CD4-positive, alpha-beta T cell (primary cell): ENCODE results near the gene LAX1. TPM values are rescaled to one million over a fixed set of nuclear protein-coding genes. Genes with fewer than 3 reads are reported as not detected.

Experiments used
- ATAC-seq: fragments of 200-7000 bp; cut with Tn5 transposase; one replicate; pipeline ENCODE4 v1.10.0; 2022; ENCODE audit warnings: mild to moderate bottlenecking; ENCODE audit not compliant: poor library complexity
- CTCF ChIA-PET: fragments of 350-600 bp; sonication (Branson Sonifier 250); formaldehyde crosslinking; loops from one replicate; lab custom pipeline; 2021; ENCODE audit warnings: antibody characterized with exemption, inconsistent platforms; lab: Charles Lee
- POLR2A ChIA-PET: fragments of 350-600 bp; sonication (Branson Sonifier 250); formaldehyde crosslinking; loops from one replicate; lab custom pipeline; 2021; ENCODE audit warnings: antibody characterized with exemption, inconsistent platforms; lab: Charles Lee
- DNase-seq, 14 experiments: peaks; one replicate each; pipeline ENCODE4 v3.0.0-alpha.2; 2013 to 2020; ENCODE audit warnings: mixed read lengths in 2 of 14
- H3K27ac ChIP-seq, 2 donors: one replicate each; pipeline versions ENCODE4 v1.5.1 to v1.7.0; 2013; ENCODE audit warnings: low read length in 2 of 2, low read depth in 1 of 2, mild to moderate bottlenecking in 1 of 2
- H3K27me3 ChIP-seq, 2 experiments: 1 replicate in 1 of 2; 2 replicates in 1 of 2; pipeline versions ENCODE4 v1.6.1 to v1.7.0; 2013; ENCODE audit warnings: low read length in 2 of 2, control low read depth in 1 of 2, mild to moderate bottlenecking in 1 of 2, moderate library complexity in 1 of 2; ENCODE audit not compliant: insufficient read depth in 2 of 2, control insufficient read depth in 1 of 2
- H3K36me3 ChIP-seq: one replicate; pipeline ENCODE4 v1.6.1; 2013; ENCODE audit warnings: low read length, control low read depth; ENCODE audit not compliant: insufficient read depth
- H3K4me1 ChIP-seq: one replicate; pipeline ENCODE4 v1.6.1; 2013; ENCODE audit warnings: low read length, control low read depth; ENCODE audit not compliant: insufficient read depth
- H3K4me3 ChIP-seq: one replicate; pipeline ENCODE4 v1.5.1; 2013; ENCODE audit warnings: mild to moderate bottlenecking, low read length, moderate library complexity
- H3K9me3 ChIP-seq, 2 experiments: 1 replicate in 1 of 2; 2 replicates in 1 of 2; pipeline versions ENCODE4 v1.6.1 to v1.7.0; 2013; ENCODE audit warnings: low read length in 2 of 2, mild to moderate bottlenecking in 2 of 2, control low read depth in 1 of 2, moderate library complexity in 1 of 2; ENCODE audit not compliant: control insufficient read depth in 1 of 2, insufficient read depth in 1 of 2
- H3K27ac Mint-ChIP-seq: one replicate; pipeline ENCODE4 v1.8.0; 2020; ENCODE audit warnings: mixed read lengths
- H3K27me3 Mint-ChIP-seq: one replicate; pipeline ENCODE4 v1.8.0; 2021; ENCODE audit warnings: mixed read lengths
- H3K36me3 Mint-ChIP-seq: one replicate; pipeline ENCODE4 v1.8.0; 2021; ENCODE audit warnings: low read depth, mixed read lengths
- H3K4me1 Mint-ChIP-seq: one replicate; pipeline ENCODE4 v1.8.0; 2021; ENCODE audit warnings: low read depth, mixed read lengths
- H3K4me3 Mint-ChIP-seq: one replicate; pipeline ENCODE4 v1.8.0; 2020; ENCODE audit warnings: mild to moderate bottlenecking, mixed read lengths
- H3K9me3 Mint-ChIP-seq: one replicate; pipeline ENCODE4 v1.8.0; 2020; ENCODE audit warnings: mixed read lengths
- intact Hi-C, 2 experiments: fragments of 100-400 bp; cut with DNase I in 1 of 2; cut with micrococcal nuclease in 1 of 2; formaldehyde crosslinking; loops; one replicate each; pipeline versions ENCODE4 v1.15.1 to v1.9.0; 2023 to 2025; cut with DNase I, micrococcal nuclease
- total RNA-seq, 174 experiments: library from RNA in 2 of 174; stranded (reverse) in 2 of 174; gene quantifications; one replicate each; pipeline ENCODE4 v1.2.3 and lab custom pipeline; 2021 to 2026
- TF ChIP-seq, protein P1 (sequence below): fragments of 200-600 bp; IDR thresholded peaks from one replicate; pipeline ENCODE4 v1.8.0; 2022; ENCODE audit warnings: antibody characterized with exemption, mild to moderate bottlenecking

The LAX1 gene
- total RNA-seq, 2 experiments from 2014 or later, result 16.6 to 18.3 TPM

DNA sequence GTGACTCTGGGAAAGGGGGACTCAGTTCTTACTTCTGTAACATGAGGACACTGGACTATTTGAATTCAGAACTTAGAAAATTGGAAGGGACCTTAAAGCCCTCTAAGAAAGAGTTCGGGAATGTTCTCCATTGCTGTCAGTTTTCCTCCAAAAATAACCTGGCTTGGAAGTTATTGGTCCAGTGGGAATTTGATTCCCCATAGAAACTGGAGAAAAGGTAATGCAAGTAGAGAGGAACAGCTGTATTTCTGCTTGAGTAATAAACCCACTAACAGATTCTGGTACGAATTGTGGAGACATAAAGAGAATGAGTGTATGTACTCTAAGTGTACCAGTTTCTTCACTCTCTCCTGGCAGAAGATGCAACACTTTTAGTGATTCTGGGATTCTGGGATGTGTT is 32.2 kb downstream of the LAX1 start:
- no peaks in the 10 kb centered on the region for H3K27me3 Mint-ChIP-seq
- no peaks in the 10 kb centered on the region for H3K9me3 Mint-ChIP-seq
- Histone ChIP-seq H3K4me3 (no peak overlapping the region), H3K9me3 (no peaks in the 10 kb centered on the region), H3K36me3 (peaks cover 28% of the 10 kb centered on the region), H3K27me3 (no peaks in the 10 kb centered on the region), H3K4me1 (peaks cover 32% of the 10 kb centered on the region), H3K27ac (no peak overlapping the region)
- TF ChIP-seq, protein P1, sequence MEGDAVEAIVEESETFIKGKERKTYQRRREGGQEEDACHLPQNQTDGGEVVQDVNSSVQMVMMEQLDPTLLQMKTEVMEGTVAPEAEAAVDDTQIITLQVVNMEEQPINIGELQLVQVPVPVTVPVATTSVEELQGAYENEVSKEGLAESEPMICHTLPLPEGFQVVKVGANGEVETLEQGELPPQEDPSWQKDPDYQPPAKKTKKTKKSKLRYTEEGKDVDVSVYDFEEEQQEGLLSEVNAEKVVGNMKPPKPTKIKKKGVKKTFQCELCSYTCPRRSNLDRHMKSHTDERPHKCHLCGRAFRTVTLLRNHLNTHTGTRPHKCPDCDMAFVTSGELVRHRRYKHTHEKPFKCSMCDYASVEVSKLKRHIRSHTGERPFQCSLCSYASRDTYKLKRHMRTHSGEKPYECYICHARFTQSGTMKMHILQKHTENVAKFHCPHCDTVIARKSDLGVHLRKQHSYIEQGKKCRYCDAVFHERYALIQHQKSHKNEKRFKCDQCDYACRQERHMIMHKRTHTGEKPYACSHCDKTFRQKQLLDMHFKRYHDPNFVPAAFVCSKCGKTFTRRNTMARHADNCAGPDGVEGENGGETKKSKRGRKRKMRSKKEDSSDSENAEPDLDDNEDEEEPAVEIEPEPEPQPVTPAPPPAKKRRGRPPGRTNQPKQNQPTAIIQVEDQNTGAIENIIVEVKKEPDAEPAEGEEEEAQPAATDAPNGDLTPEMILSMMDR, result no peak
- ChIA-PET CTCF (no interaction called here), POLR2A (interaction anchor here (0.6 to 1.3 kb wide), 2 partner anchors 11 to 32 kb away, joined by 4 to 7 read pairs; partner anchors contain the start of gene LAX1)
- intact Hi-C loops, result loop anchor here (2.0 to 10.0 kb wide), 5 partner anchors 32 to 1452 kb away; partner anchors contain the start of genes LAX1 (in 1 of the 2), PPP1R12B (in 1 of the 2), RBBP5 (in 1 of the 2) and UBE2T (in 1 of the 2)
- ATAC-seq (no peak), DNase-seq (no peak)
- peaks cover 51% of the 10 kb centered on the region for H3K36me3 Mint-ChIP-seq
- peaks cover 72% of the 10 kb centered on the region for H3K4me1 Mint-ChIP-seq
- peak overlapping the region; percentile 86 for H3K27ac Mint-ChIP-seq
- peak overlapping the region; percentile 94 for H3K4me3 Mint-ChIP-seq

DNA sequence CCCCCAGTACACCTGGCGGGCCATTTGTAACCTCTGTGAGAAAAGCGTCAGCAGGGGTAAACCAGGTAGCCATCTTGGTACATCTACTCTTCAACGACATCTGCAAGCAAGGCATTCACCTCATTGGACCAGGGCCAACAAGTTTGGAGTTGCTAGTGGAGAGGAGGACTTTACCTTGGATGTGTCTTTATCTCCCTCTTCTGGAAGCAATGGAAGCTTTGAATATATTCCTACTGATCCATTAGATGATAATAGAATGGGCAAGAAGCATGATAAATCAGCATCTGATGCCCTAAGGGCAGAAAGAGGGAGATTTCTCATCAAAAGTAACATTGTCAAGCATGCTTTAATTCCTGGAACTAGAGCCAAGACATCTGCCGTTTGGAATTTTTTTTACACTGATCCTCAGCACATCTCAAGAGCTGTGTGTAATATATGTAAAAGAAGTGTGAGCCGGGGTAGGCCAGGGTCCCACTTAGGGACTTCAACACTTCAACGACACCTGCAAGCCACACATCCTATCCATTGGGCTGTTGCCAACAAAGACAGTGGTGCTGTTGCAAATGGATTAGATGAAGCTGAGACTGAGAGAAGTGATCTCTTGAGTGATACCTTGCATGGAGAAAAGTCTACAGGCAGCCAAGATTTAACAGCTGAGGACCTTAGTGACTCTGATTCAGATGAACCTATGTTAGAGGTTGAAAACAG is 33.1 kb downstream of the LAX1 start:
- H3K9me3 Mint-ChIP-seq, result no peaks in the 10 kb centered on the region
- no peak for ATAC-seq
- H3K36me3 Mint-ChIP-seq, result peaks cover 60% of the 10 kb centered on the region
- Histone ChIP-seq H3K9me3 (no peaks in the 10 kb centered on the region), H3K27me3 (no peaks in the 10 kb centered on the region), H3K27ac (no peak overlapping the region), H3K36me3 (peaks cover 32% of the 10 kb centered on the region), H3K4me1 (peaks cover 34% of the 10 kb centered on the region), H3K4me3 (no peak overlapping the region)
- peak overlapping the region; percentile 86 for H3K27ac Mint-ChIP-seq
- intact Hi-C loops, result loop anchor here (2.0 to 10.0 kb wide), 5 partner anchors 33 to 1453 kb away; partner anchors contain the start of genes LAX1 (in 1 of the 2), PPP1R12B (in 1 of the 2), RBBP5 (in 1 of the 2) and UBE2T (in 1 of the 2)
- TF ChIP-seq, protein P1, result no peak
- H3K4me3 Mint-ChIP-seq, result peak overlapping the region; percentile 94
- peak in 1 of 14 experiments; percentile 29 for DNase-seq
- ChIA-PET CTCF (interaction anchor here (0.6 kb wide), 1 partner anchor 599 kb away, joined by 3 read pairs; no protein-coding TSS in a partner anchor), POLR2A (no interaction called here)
- peaks cover 78% of the 10 kb centered on the region for H3K4me1 Mint-ChIP-seq
- H3K27me3 Mint-ChIP-seq, result no peaks in the 10 kb centered on the region

- intact Hi-C loops, result loop anchor here (5.0 to 10.0 kb wide), 4 partner anchors 54 to 1454 kb away; partner anchors contain the start of genes PPP1R12B (in 1 of the 2), RBBP5 (in 1 of the 2) and UBE2T (in 1 of the 2)
- Histone ChIP-seq H3K27me3 (no peaks in the 10 kb centered on the region), H3K27ac (no peak overlapping the region), H3K4me1 (peaks cover 40% of the 10 kb centered on the region), H3K4me3 (no peak overlapping the region), H3K9me3 (no peaks in the 10 kb centered on the region), H3K36me3 (peaks cover 42% of the 10 kb centered on the region)
- H3K9me3 Mint-ChIP-seq, result no peaks in the 10 kb centered on the region
- H3K4me1 Mint-ChIP-seq, result peaks cover 87% of the 10 kb centered on the region
- ChIA-PET CTCF (no interaction called here), POLR2A (no interaction called here)
- H3K27me3 Mint-ChIP-seq, result no peaks in the 10 kb centered on the region
- ATAC-seq (no peak), DNase-seq (no peak)
- H3K36me3 Mint-ChIP-seq, result peaks cover 71% of the 10 kb centered on the region
- H3K27ac Mint-ChIP-seq, result peak overlapping the region; percentile 72
- TF ChIP-seq, protein P1, result no peak
- peak overlapping the region; percentile 57 for H3K4me3 Mint-ChIP-seq
Observed at GRCh38 chr1:203799157-203799556, 34.2 kb downstream of the LAX1 start.
